ENCODE results near the gene RALB.
"Not testable (repeated sequence)": the region's sequence is repeated elsewhere in the genome, so short reads cannot be mapped to it uniquely, and the experiment has no call there.

The RALB gene

GRCh38 chr2:120319686-120320317 is 67.2 kb downstream of the RALB start:
- no peak overlapping the region for H3K27ac ChIP-seq (ENCODE audit: insufficient read depth, low read length, poor library complexity, severe bottlenecking)
- no peaks in the 10 kb centered on the region for H3K9me3 ChIP-seq (ENCODE audit: control insufficient read depth, low read length)
- H3K4me1 ChIP-seq (ENCODE audit: control insufficient read depth, insufficient read depth, low read length, poor library complexity, severe bottlenecking): no peaks in the 10 kb centered on the region
- H3K4me3 ChIP-seq (ENCODE audit: insufficient read depth, low read depth, low read length, poor library complexity, severe bottlenecking): no peak overlapping the region
- no peak for DNase-seq
- no peaks in the 10 kb centered on the region for H3K36me3 ChIP-seq (ENCODE audit: control insufficient read depth, insufficient read depth, low read length)
- no peaks in the 10 kb centered on the region for H3K27me3 ChIP-seq (replicated peaks; ENCODE audit: control insufficient read depth, insufficient read depth, low read length, poor library complexity, severe bottlenecking)

GRCh38 chr2:120320318-120320851 is 67.7 kb downstream of the RALB start:
- H3K4me3 ChIP-seq (ENCODE audit: insufficient read depth, low read depth, low read length, poor library complexity, severe bottlenecking): no peak overlapping the region
- no peak for DNase-seq
- H3K27me3 ChIP-seq (replicated peaks; ENCODE audit: control insufficient read depth, insufficient read depth, low read length, poor library complexity, severe bottlenecking): no peaks in the 10 kb centered on the region
- H3K9me3 ChIP-seq (ENCODE audit: control insufficient read depth, low read length): no peaks in the 10 kb centered on the region
- no peaks in the 10 kb centered on the region for H3K36me3 ChIP-seq (ENCODE audit: control insufficient read depth, insufficient read depth, low read length)
- H3K4me1 ChIP-seq (ENCODE audit: control insufficient read depth, insufficient read depth, low read length, poor library complexity, severe bottlenecking): no peaks in the 10 kb centered on the region
- H3K27ac ChIP-seq (ENCODE audit: insufficient read depth, low read length, poor library complexity, severe bottlenecking): no peak overlapping the region

GRCh38 chr2:120320887-120321556 is 68.4 kb downstream of the RALB start:
- not testable (repeated sequence) for H3K27ac ChIP-seq (ENCODE audit: insufficient read depth, low read length, poor library complexity, severe bottlenecking); H3K4me1 ChIP-seq (ENCODE audit: control insufficient read depth, insufficient read depth, low read length, poor library complexity, severe bottlenecking); H3K9me3 ChIP-seq (ENCODE audit: control insufficient read depth, low read length); H3K36me3 ChIP-seq (ENCODE audit: control insufficient read depth, insufficient read depth, low read length); H3K4me3 ChIP-seq (ENCODE audit: insufficient read depth, low read depth, low read length, poor library complexity, severe bottlenecking); H3K27me3 ChIP-seq (replicated peaks; ENCODE audit: control insufficient read depth, insufficient read depth, low read length, poor library complexity, severe bottlenecking); DNase-seq

DNA sequence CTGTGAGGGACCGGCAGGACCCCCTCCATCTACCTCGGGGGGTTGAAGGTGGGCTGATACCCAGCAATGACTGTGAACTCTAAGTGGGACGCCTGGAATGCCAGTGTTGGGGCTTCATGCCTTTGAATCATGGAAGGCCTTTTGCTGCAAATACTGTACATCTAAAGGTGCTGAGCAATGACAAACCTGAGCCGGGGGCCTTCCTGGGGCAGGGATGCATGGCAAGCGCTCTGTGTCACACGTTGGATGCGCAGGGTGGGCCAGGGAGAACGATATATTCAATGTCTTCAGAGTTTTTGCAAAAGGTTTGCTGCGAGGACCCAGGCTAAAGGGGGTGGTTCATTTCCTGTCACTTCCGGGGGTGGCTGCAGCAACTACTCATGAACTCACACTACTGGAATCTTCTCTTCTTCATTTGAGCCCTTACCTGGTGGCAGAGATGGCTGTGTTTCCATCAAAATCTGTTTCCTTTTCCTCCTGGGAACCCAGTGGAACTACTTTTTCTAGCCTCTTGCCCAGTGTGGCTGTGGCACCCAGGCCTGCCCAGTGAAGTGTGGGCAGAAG is 69.2 kb downstream of the RALB start:
- DNase-seq: no peak
- Histone ChIP-seq H3K27me3 (replicated peaks; ENCODE audit: control insufficient read depth, insufficient read depth, low read length, poor library complexity, severe bottlenecking) (no peaks in the 10 kb centered on the region), H3K4me1 (ENCODE audit: control insufficient read depth, insufficient read depth, low read length, poor library complexity, severe bottlenecking) (no peaks in the 10 kb centered on the region), H3K4me3 (ENCODE audit: insufficient read depth, low read depth, low read length, poor library complexity, severe bottlenecking) (no peak overlapping the region), H3K9me3 (ENCODE audit: control insufficient read depth, low read length) (no peaks in the 10 kb centered on the region), H3K27ac (ENCODE audit: insufficient read depth, low read length, poor library complexity, severe bottlenecking) (no peak overlapping the region), H3K36me3 (ENCODE audit: control insufficient read depth, insufficient read depth, low read length) (no peaks in the 10 kb centered on the region)

DNA sequence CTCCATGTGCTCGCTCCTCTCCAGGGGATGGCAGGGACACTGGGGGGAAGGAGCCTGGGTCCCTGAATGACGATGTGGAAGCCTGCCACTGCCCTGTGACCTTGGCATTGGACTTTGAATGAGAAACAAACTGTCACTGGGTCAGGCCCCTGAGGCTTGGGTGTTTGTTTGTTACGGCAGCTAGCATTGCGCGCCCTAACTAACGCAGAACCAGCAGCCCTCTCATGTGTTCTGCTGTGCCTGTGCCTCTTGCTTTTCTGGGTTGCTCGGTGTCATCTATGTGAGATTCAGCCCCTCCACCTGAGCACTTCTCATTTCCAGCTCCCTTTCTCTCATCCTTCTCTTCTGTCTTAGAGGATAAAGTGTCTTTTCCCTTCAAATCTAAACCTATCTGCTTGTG is 69.7 kb downstream of the RALB start:
- no peak for DNase-seq
- Histone ChIP-seq H3K27me3 (replicated peaks; ENCODE audit: control insufficient read depth, insufficient read depth, low read length, poor library complexity, severe bottlenecking) (no peaks in the 10 kb centered on the region), H3K36me3 (ENCODE audit: control insufficient read depth, insufficient read depth, low read length) (no peaks in the 10 kb centered on the region), H3K4me3 (ENCODE audit: insufficient read depth, low read depth, low read length, poor library complexity, severe bottlenecking) (no peak overlapping the region), H3K4me1 (ENCODE audit: control insufficient read depth, insufficient read depth, low read length, poor library complexity, severe bottlenecking) (no peaks in the 10 kb centered on the region), H3K27ac (ENCODE audit: insufficient read depth, low read length, poor library complexity, severe bottlenecking) (no peak overlapping the region), H3K9me3 (ENCODE audit: control insufficient read depth, low read length) (no peaks in the 10 kb centered on the region)

DNA sequence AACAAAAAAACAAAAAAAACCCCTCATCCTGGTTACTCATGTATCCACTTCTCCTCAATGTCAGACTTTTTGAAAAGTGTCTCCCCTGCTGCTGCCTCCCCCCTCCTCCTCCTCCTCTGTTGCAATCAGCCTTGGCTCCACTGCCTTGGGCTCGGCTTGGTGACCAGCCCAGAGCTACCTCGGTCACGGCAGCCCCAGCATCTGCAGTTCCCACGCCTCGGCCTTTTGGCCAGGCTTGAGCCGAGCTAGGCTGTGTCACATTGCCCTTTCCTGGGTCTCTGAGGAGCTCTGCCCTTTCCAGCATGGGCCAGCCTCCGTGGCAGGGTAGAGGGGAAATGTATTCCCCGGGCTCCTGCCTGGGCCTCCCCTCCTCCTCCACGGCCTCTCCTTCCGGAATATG is 70.6 kb downstream of the RALB start:
- no peak for DNase-seq
- Histone ChIP-seq H3K9me3 (ENCODE audit: control insufficient read depth, low read length) (no peaks in the 10 kb centered on the region), H3K27ac (ENCODE audit: insufficient read depth, low read length, poor library complexity, severe bottlenecking) (no peak overlapping the region), H3K4me3 (ENCODE audit: insufficient read depth, low read depth, low read length, poor library complexity, severe bottlenecking) (no peak overlapping the region), H3K27me3 (replicated peaks; ENCODE audit: control insufficient read depth, insufficient read depth, low read length, poor library complexity, severe bottlenecking) (no peaks in the 10 kb centered on the region), H3K4me1 (ENCODE audit: control insufficient read depth, insufficient read depth, low read length, poor library complexity, severe bottlenecking) (no peaks in the 10 kb centered on the region), H3K36me3 (ENCODE audit: control insufficient read depth, insufficient read depth, low read length) (no peaks in the 10 kb centered on the region)

DNA sequence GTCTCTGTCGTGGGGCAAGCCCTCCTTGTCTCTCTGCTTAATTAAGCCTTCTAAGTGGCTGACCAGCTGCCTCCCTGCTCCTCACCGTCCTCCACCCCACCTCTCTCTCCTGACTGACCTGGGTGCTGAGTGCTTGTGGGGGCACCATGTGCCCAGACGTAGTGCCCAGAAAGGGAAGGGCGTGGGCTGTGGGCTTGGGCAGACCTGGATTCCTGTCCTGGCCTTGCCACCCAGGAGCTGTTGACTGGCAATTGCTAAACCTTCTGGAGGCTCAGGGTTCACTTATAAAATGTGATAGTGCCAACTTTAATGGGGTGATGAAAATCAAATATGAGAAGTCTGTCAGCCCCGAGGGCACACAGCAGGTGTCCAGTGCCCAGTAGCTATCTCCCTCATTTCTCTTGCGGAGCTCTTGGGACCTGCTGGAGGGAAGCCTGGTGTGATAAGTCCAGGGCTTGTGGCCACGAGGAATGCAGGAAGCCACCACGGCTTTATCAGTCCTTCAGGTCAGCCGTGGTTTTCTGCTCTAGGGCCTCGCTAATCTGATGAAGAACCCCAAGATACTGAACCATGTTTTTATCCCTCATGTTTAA is 71.3 kb downstream of the RALB start:
- Histone ChIP-seq H3K4me3 (ENCODE audit: insufficient read depth, low read depth, low read length, poor library complexity, severe bottlenecking) (no peak overlapping the region), H3K9me3 (ENCODE audit: control insufficient read depth, low read length) (no peaks in the 10 kb centered on the region), H3K27ac (ENCODE audit: insufficient read depth, low read length, poor library complexity, severe bottlenecking) (no peak overlapping the region), H3K36me3 (ENCODE audit: control insufficient read depth, insufficient read depth, low read length) (no peaks in the 10 kb centered on the region), H3K4me1 (ENCODE audit: control insufficient read depth, insufficient read depth, low read length, poor library complexity, severe bottlenecking) (no peaks in the 10 kb centered on the region), H3K27me3 (replicated peaks; ENCODE audit: control insufficient read depth, insufficient read depth, low read length, poor library complexity, severe bottlenecking) (no peaks in the 10 kb centered on the region)
- no peak for DNase-seq

GRCh38 chr2:120324933-120325332 is 72.3 kb downstream of the RALB start:
- H3K4me3 ChIP-seq (ENCODE audit: insufficient read depth, low read depth, low read length, poor library complexity, severe bottlenecking): no peak overlapping the region
- DNase-seq: no peak
- H3K27me3 ChIP-seq (replicated peaks; ENCODE audit: control insufficient read depth, insufficient read depth, low read length, poor library complexity, severe bottlenecking): no peaks in the 10 kb centered on the region
- H3K27ac ChIP-seq (ENCODE audit: insufficient read depth, low read length, poor library complexity, severe bottlenecking): no peak overlapping the region
- H3K4me1 ChIP-seq (ENCODE audit: control insufficient read depth, insufficient read depth, low read length, poor library complexity, severe bottlenecking): no peaks in the 10 kb centered on the region
- H3K36me3 ChIP-seq (ENCODE audit: control insufficient read depth, insufficient read depth, low read length): no peaks in the 10 kb centered on the region
- no peaks in the 10 kb centered on the region for H3K9me3 ChIP-seq (ENCODE audit: control insufficient read depth, low read length)

DNA sequence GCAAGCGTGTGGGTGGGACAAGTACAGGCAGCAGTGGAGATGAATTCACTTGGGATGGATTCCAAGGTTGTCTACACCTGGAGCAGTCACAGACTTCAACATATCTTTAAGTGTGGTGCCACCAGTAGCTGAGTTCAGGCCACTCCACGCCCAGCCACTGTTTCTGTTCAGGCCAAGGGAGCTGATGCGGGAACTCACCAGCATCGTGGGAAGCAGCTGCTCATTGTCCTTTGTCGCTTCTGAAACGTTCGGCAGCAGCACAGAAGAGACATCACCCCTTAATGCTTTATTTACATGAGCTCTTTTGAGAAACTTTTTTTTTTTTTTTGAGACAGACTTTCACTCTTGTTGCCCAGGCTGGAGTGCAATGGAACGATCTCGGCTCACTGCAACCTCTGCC is 73.4 kb downstream of the RALB start:
- Histone ChIP-seq H3K27me3 (replicated peaks; ENCODE audit: control insufficient read depth, insufficient read depth, low read length, poor library complexity, severe bottlenecking) (no peaks in the 10 kb centered on the region), H3K4me3 (ENCODE audit: insufficient read depth, low read depth, low read length, poor library complexity, severe bottlenecking) (no peak overlapping the region), H3K9me3 (ENCODE audit: control insufficient read depth, low read length) (no peaks in the 10 kb centered on the region), H3K4me1 (ENCODE audit: control insufficient read depth, insufficient read depth, low read length, poor library complexity, severe bottlenecking) (no peaks in the 10 kb centered on the region), H3K36me3 (ENCODE audit: control insufficient read depth, insufficient read depth, low read length) (no peaks in the 10 kb centered on the region), H3K27ac (ENCODE audit: insufficient read depth, low read length, poor library complexity, severe bottlenecking) (no peak overlapping the region)
- DNase-seq: no peak
